Measurements from ENCODE around the gene SMCO1.
A peak's percentile ranks its signal among the peaks of the same experiment; 100 is the strongest.

The SMCO1 gene

DNA sequence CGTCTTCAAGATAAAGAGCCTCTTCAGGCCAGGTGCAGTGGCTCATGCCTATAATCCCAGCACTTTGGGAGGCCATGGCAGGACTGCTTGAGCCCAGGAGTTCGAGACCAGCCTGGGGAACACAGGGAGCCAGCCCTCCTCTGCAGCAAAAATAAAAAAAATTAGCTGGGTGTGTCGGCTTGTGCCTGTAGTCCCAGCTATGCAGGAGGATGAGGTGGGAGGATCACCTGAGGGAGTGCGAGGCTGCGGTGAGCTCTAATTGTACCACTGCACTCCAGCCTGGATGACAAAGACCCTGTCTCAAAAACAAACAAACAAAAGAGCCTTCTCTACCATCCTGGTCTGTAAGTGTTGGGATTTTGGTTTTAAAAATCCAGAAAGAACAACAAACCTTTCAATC is 42.1 kb upstream of the SMCO1 start:
- Histone ChIP-seq H3K9ac (ENCODE audit: low read length) (no peak overlapping the region), H3K36me3 (ENCODE audit: control insufficient read depth in 1 of 2, insufficient read depth in 2 of 2, low read length in 2 of 2) (peaks cover 0 to 2% of the 10 kb centered on the region in 2 experiments), H3K27me3 (ENCODE audit: insufficient read depth, low read length) (no peaks in the 10 kb centered on the region), H3K4me3 (ENCODE audit: low read depth, low read length) (no peak overlapping the region), H3K4me2 (ENCODE audit: low read length) (no peak overlapping the region), H4K12ac (ENCODE audit: low read depth, low read length) (no peak overlapping the region), H3K23ac (ENCODE audit: low read length) (no peak overlapping the region), H3K79me1 (ENCODE audit: low read length) (no peaks in the 10 kb centered on the region), H3K4me1 (ENCODE audit: control insufficient read depth in 1 of 2, insufficient read depth in 2 of 2, low read length in 2 of 2) (peaks cover 0 to 2% of the 10 kb centered on the region in 2 experiments), H2AFZ (ENCODE audit: insufficient read depth, low read length, poor library complexity) (no peak overlapping the region), H3K18ac (ENCODE audit: low read length) (no peak overlapping the region), H2BK12ac (ENCODE audit: low read length) (no peak overlapping the region), H3K27ac (ENCODE audit: low read depth, low read length) (no peak overlapping the region), H2BK5ac (ENCODE audit: low read depth, low read length, poor library complexity) (no peak overlapping the region), H3K79me2 (ENCODE audit: control insufficient read depth, insufficient read depth, low read length, poor library complexity) (no peaks in the 10 kb centered on the region), H4K8ac (ENCODE audit: low read depth, low read length) (no peak overlapping the region), H3K14ac (ENCODE audit: low read length) (no peak overlapping the region), H2BK120ac (ENCODE audit: insufficient read depth, low read length, poor library complexity) (no peak overlapping the region), H3K4ac (ENCODE audit: low read depth, low read length) (no peak overlapping the region), H2AK5ac (ENCODE audit: low read length) (no peak overlapping the region), H4K91ac (ENCODE audit: low read depth, low read length) (no peak overlapping the region), H3K9me3 (ENCODE audit: insufficient read depth, low read depth, low read length) (no peaks in the 10 kb centered on the region)
- WGBS (ENCODE audit: extremely low coverage, insufficient coverage, insufficient read length): no CpG with 5 or more reads among the region's 5 CpGs
- DNase-seq: no peak

DNA sequence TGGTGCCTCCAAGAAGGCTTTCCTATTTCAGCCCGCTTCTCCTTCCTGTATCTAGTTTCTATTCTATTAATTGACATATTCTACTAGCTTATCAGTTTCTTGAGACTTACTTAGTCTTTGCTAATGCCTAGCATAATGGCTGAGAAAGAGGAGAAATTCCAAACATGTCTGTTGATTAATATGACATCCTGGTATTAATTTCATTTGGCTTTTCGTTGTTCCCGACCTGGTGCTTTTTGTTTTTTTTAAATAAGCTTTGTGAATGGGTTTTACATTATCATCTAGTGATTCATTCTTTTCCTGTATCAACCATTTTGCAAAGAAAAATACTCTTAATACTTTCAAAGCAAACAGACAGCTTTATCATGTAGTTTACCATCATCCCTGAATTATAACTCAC is 40.1 kb upstream of the SMCO1 start:
- WGBS (ENCODE audit: extremely low coverage, insufficient coverage, insufficient read length): no CpG with 5 or more reads among the region's 3 CpGs
- Histone ChIP-seq H3K79me1 (ENCODE audit: low read length) (no peaks in the 10 kb centered on the region), H3K79me2 (ENCODE audit: control insufficient read depth, insufficient read depth, low read length, poor library complexity) (no peaks in the 10 kb centered on the region), H3K14ac (ENCODE audit: low read length) (no peak overlapping the region), H2BK12ac (ENCODE audit: low read length) (no peak overlapping the region), H3K36me3 (ENCODE audit: control insufficient read depth in 1 of 2, insufficient read depth in 2 of 2, low read length in 2 of 2) (no peaks in the 10 kb centered on the region), H3K4me1 (ENCODE audit: control insufficient read depth in 1 of 2, insufficient read depth in 2 of 2, low read length in 2 of 2) (peaks cover 0 to 2% of the 10 kb centered on the region in 2 experiments), H4K8ac (ENCODE audit: low read depth, low read length) (no peak overlapping the region), H3K4me2 (ENCODE audit: low read length) (no peak overlapping the region), H2BK120ac (ENCODE audit: insufficient read depth, low read length, poor library complexity) (no peak overlapping the region), H2AFZ (ENCODE audit: insufficient read depth, low read length, poor library complexity) (no peak overlapping the region), H3K4me3 (ENCODE audit: low read depth, low read length) (no peak overlapping the region), H3K9me3 (ENCODE audit: insufficient read depth, low read depth, low read length) (no peaks in the 10 kb centered on the region), H4K91ac (ENCODE audit: low read depth, low read length) (no peak overlapping the region), H3K27ac (ENCODE audit: low read depth, low read length) (no peak overlapping the region), H2AK5ac (ENCODE audit: low read length) (no peak overlapping the region), H3K9ac (ENCODE audit: low read length) (no peak overlapping the region), H3K18ac (ENCODE audit: low read length) (no peak overlapping the region), H3K27me3 (ENCODE audit: insufficient read depth, low read length) (no peaks in the 10 kb centered on the region), H3K23ac (ENCODE audit: low read length) (no peak overlapping the region), H2BK5ac (ENCODE audit: low read depth, low read length, poor library complexity) (no peak overlapping the region), H4K12ac (ENCODE audit: low read depth, low read length) (no peak overlapping the region), H3K4ac (ENCODE audit: low read depth, low read length) (no peak overlapping the region)
- DNase-seq: peak in 1 of 2 donors; percentile 30

DNA sequence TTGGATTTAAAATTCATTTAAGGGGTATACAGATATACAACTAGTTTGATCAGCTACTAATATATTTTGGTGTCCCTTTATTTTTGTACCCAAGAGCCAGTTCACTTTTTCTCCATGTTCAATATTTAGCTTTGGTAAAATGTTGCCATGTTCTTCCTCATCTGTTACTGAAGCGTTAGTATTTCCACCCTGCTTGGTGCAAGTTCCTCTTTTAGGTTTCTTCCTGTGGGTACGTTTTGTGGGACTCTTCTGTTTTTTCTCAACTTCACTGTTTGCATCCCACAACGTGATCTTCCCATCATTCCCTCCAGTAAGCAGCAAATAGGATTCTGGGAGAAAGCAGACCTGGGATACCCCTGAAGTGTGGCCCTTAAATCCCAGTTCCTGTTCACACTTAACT is 39.1 kb upstream of the SMCO1 start:
- Histone ChIP-seq H3K9ac (ENCODE audit: low read length) (no peak overlapping the region), H3K79me2 (ENCODE audit: control insufficient read depth, insufficient read depth, low read length, poor library complexity) (no peaks in the 10 kb centered on the region), H2BK12ac (ENCODE audit: low read length) (no peak overlapping the region), H2BK5ac (ENCODE audit: low read depth, low read length, poor library complexity) (no peak overlapping the region), H3K79me1 (ENCODE audit: low read length) (no peaks in the 10 kb centered on the region), H3K4me3 (ENCODE audit: low read depth, low read length) (no peak overlapping the region), H3K18ac (ENCODE audit: low read length) (no peak overlapping the region), H4K8ac (ENCODE audit: low read depth, low read length) (no peak overlapping the region), H2BK120ac (ENCODE audit: insufficient read depth, low read length, poor library complexity) (no peak overlapping the region), H3K14ac (ENCODE audit: low read length) (no peak overlapping the region), H4K91ac (ENCODE audit: low read depth, low read length) (no peak overlapping the region), H3K4me1 (ENCODE audit: control insufficient read depth in 1 of 2, insufficient read depth in 2 of 2, low read length in 2 of 2) (peaks cover 0 to 2% of the 10 kb centered on the region in 2 experiments), H3K36me3 (ENCODE audit: control insufficient read depth in 1 of 2, insufficient read depth in 2 of 2, low read length in 2 of 2) (no peaks in the 10 kb centered on the region), H3K27ac (ENCODE audit: low read depth, low read length) (no peak overlapping the region), H3K9me3 (ENCODE audit: insufficient read depth, low read depth, low read length) (peaks cover 5% of the 10 kb centered on the region), H3K27me3 (ENCODE audit: insufficient read depth, low read length) (no peaks in the 10 kb centered on the region), H2AK5ac (ENCODE audit: low read length) (no peak overlapping the region), H3K4ac (ENCODE audit: low read depth, low read length) (no peak overlapping the region), H3K4me2 (ENCODE audit: low read length) (no peak overlapping the region), H3K23ac (ENCODE audit: low read length) (no peak overlapping the region), H2AFZ (ENCODE audit: insufficient read depth, low read length, poor library complexity) (no peak overlapping the region), H4K12ac (ENCODE audit: low read depth, low read length) (no peak overlapping the region)
- DNase-seq: no peak
- no CpG with 5 or more reads among the region's 3 CpGs for WGBS (ENCODE audit: extremely low coverage, insufficient coverage, insufficient read length)

DNA sequence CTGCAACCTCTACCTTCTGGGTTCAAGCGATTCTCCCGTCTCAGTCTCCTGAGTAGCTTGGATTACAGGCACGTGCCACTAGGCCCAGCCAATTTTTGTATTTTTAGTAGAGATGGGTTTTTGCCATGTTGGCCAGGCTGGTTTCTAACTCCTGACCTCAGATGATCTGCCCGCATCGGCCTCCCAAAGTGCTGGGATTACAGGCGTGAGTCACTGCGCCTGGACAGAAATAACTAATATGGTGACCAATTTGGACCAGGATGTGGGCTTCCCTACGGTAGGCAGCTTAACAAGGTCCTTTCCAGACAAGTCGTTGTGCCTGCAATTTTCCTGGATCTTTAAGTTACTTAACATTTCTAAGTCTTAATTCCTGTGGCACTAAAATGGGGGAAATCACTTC is 38.4 kb upstream of the SMCO1 start:
- H3K18ac ChIP-seq (ENCODE audit: low read length): no peak overlapping the region
- no CpG with 5 or more reads among the region's 9 CpGs for WGBS (ENCODE audit: extremely low coverage, insufficient coverage, insufficient read length)
- H4K12ac ChIP-seq (ENCODE audit: low read depth, low read length): no peak overlapping the region
- H2AK5ac ChIP-seq (ENCODE audit: low read length): no peak overlapping the region
- DNase-seq: peak; percentile 40 to 84
- H3K4ac ChIP-seq (ENCODE audit: low read depth, low read length): no peak overlapping the region
- H3K9ac ChIP-seq (ENCODE audit: low read length): no peak overlapping the region
- H3K14ac ChIP-seq (ENCODE audit: low read length): no peak overlapping the region
- no peak overlapping the region for H3K4me3 ChIP-seq (ENCODE audit: low read depth, low read length)
- no peak overlapping the region for H2BK12ac ChIP-seq (ENCODE audit: low read length)
- no peak overlapping the region for H2BK120ac ChIP-seq (ENCODE audit: insufficient read depth, low read length, poor library complexity)
- H2AFZ ChIP-seq (ENCODE audit: insufficient read depth, low read length, poor library complexity): no peak overlapping the region
- H3K23ac ChIP-seq (ENCODE audit: low read length): no peak overlapping the region
- no peak overlapping the region for H4K91ac ChIP-seq (ENCODE audit: low read depth, low read length)
- no peak overlapping the region for H2BK5ac ChIP-seq (ENCODE audit: low read depth, low read length, poor library complexity)
- no peak overlapping the region for H3K4me2 ChIP-seq (ENCODE audit: low read length)
- no peaks in the 10 kb centered on the region for H3K27me3 ChIP-seq (ENCODE audit: insufficient read depth, low read length)
- H3K4me1 ChIP-seq (ENCODE audit: control insufficient read depth in 1 of 2, insufficient read depth in 2 of 2, low read length in 2 of 2): peaks cover 0 to 2% of the 10 kb centered on the region in 2 experiments
- no peaks in the 10 kb centered on the region for H3K79me2 ChIP-seq (ENCODE audit: control insufficient read depth, insufficient read depth, low read length, poor library complexity)
- H3K27ac ChIP-seq (ENCODE audit: low read depth, low read length): no peak overlapping the region
- H4K8ac ChIP-seq (ENCODE audit: low read depth, low read length): no peak overlapping the region
- peaks cover 7% of the 10 kb centered on the region for H3K9me3 ChIP-seq (ENCODE audit: insufficient read depth, low read depth, low read length)
- no peaks in the 10 kb centered on the region for H3K36me3 ChIP-seq (ENCODE audit: control insufficient read depth in 1 of 2, insufficient read depth in 2 of 2, low read length in 2 of 2)
- H3K79me1 ChIP-seq (ENCODE audit: low read length): no peaks in the 10 kb centered on the region
